Skeletal muscle tissue (tissue), 4 donors: ENCODE results near the gene TAF4. TPM values are rescaled to one million over a fixed set of nuclear protein-coding genes. Genes with fewer than 3 reads are reported as not detected.

Experiments
- H3K27ac ChIP-seq: one replicate; pipeline ENCODE4 v1.7.0; 2013; ENCODE audit warnings: mild to moderate bottlenecking, low read depth, low read length, inconsistent platforms
- H3K27me3 ChIP-seq, 3 donors: one replicate each; pipeline ENCODE4 v1.7.0; 2013; ENCODE audit warnings: low read length in 3 of 3; ENCODE audit not compliant: control insufficient read depth in 3 of 3, insufficient read depth in 3 of 3
- H3K36me3 ChIP-seq, 3 donors: one replicate each; pipeline ENCODE4 v1.7.0; 2013; ENCODE audit warnings: low read length in 3 of 3; ENCODE audit not compliant: control insufficient read depth in 3 of 3, insufficient read depth in 3 of 3
- H3K4me1 ChIP-seq, 3 donors: one replicate each; pipeline ENCODE4 v1.7.0; 2013; ENCODE audit warnings: low read length in 3 of 3, mild to moderate bottlenecking in 3 of 3; ENCODE audit not compliant: control insufficient read depth in 3 of 3, insufficient read depth in 3 of 3
- H3K4me3 ChIP-seq, 3 donors: one replicate each; pipeline ENCODE4 v1.7.0; 2013; ENCODE audit warnings: low read length in 3 of 3
- H3K9ac ChIP-seq, 3 donors: one replicate each; pipeline ENCODE4 v1.7.0; 2013; ENCODE audit warnings: low read length in 3 of 3, mild to moderate bottlenecking in 3 of 3, moderate library complexity in 2 of 3, low read depth in 1 of 3
- H3K9me3 ChIP-seq, 3 donors: one replicate each; pipeline ENCODE4 v1.7.0; 2013; ENCODE audit warnings: low read length in 3 of 3; ENCODE audit not compliant: control insufficient read depth in 3 of 3
- total RNA-seq: library from RNA; depleted of rRNA; stranded (reverse); fragments of >200 nt; gene quantifications from one replicate; pipeline ENCODE4 v1.2.3, GENCODE V29; 2014
- donor health status: Osteomylitis.

TAF4 gene
- total RNA-seq, 1 donor from 2014 or later: 4.2 TPM

DNA sequence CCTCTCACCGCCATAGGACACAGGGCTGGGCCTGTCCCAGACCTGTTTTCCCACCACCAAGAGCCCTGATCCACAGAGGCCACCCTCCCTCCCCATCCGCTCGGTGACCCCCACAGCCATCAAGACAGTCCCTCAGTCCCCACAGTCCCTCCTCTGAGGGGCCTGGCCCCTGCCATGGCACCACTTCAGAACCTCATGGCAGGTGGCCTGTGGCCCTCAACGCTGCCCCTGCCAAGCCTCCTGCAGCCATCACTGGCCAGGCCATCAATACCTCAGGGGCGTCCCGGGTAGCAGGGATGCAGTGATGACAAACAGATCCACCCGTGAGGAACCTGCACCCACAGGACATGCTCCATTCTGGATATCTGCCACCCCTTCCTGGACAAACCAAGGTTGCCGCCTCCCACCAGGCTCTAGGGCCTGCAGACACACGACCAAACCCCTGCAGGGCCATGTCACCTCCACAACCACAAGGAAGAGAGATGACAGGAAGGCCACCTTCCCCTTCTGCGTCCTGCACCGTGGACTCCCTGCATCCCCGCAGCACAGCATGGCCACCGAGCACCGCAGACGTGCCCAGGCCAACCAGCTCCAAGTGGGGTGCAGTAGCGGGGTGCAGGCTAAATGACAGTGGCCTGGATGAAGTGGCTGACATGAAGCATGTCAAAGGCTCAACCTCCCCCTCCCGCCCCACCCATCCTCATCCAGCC, 14.0 kb downstream of the TAF4 start:
- H3K4me1 ChIP-seq: peaks cover 6 to 32% (median 22%) of the 10 kb centered on the region in 3 donors
- H3K9me3 ChIP-seq: no peaks in the 10 kb centered on the region
- peaks cover 0 to 4% (median 0%) of the 10 kb centered on the region in 3 donors for H3K36me3 ChIP-seq
- no peak overlapping the region for H3K4me3 ChIP-seq
- H3K27me3 ChIP-seq: no peaks in the 10 kb centered on the region
- no peak overlapping the region for H3K27ac ChIP-seq
- no peak overlapping the region for H3K9ac ChIP-seq

DNA sequence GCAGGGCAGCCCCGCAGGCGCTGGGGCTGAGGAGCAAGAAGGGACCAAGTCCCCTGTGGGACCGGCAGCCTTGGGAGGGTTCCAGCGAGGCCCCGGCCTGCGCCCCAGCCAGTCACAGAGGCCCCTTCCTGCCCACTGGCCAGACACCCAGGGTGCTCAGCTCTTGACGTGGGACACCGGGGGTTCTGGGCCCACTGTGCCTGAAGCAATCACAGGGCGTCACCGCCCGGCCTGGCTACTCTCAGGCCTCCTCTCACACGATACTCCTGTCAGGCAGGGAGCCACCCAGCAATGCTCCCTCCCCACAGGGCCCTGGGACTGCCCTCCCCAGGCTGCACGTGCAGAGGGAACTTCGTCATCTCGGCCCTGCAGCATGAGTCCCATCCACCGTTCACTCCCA, 14.5 kb downstream of the TAF4 start:
- Histone ChIP-seq H3K27me3 (no peaks in the 10 kb centered on the region), H3K4me1 (peaks cover 6 to 32% (median 22%) of the 10 kb centered on the region in 3 donors), H3K36me3 (peaks cover 0 to 4% (median 0%) of the 10 kb centered on the region in 3 donors), H3K27ac (no peak overlapping the region), H3K4me3 (no peak overlapping the region), H3K9me3 (no peaks in the 10 kb centered on the region), H3K9ac (no peak overlapping the region)

- peaks cover 0 to 4% (median 0%) of the 10 kb centered on the region in 3 donors for H3K36me3 ChIP-seq
- H3K9ac ChIP-seq: no peak overlapping the region
- H3K27me3 ChIP-seq: no peaks in the 10 kb centered on the region
- peaks cover 6 to 32% (median 20%) of the 10 kb centered on the region in 3 donors for H3K4me1 ChIP-seq
- H3K27ac ChIP-seq: no peak overlapping the region
- no peaks in the 10 kb centered on the region for H3K9me3 ChIP-seq
- H3K4me3 ChIP-seq: no peak overlapping the region
These were observed 15.2 kb downstream of the TAF4 start for GRCh38 chr20:62050166-62051120.

GRCh38 chr20:62049342-62050165, 16.1 kb downstream of the TAF4 start:
- no peak overlapping the region for H3K9ac ChIP-seq
- H3K36me3 ChIP-seq: peaks cover 0 to 4% (median 0%) of the 10 kb centered on the region in 3 donors
- peaks cover 6 to 34% (median 22%) of the 10 kb centered on the region in 3 donors for H3K4me1 ChIP-seq
- no peak overlapping the region for H3K27ac ChIP-seq
- no peaks in the 10 kb centered on the region for H3K9me3 ChIP-seq
- H3K4me3 ChIP-seq: no peak overlapping the region
- no peaks in the 10 kb centered on the region for H3K27me3 ChIP-seq

DNA sequence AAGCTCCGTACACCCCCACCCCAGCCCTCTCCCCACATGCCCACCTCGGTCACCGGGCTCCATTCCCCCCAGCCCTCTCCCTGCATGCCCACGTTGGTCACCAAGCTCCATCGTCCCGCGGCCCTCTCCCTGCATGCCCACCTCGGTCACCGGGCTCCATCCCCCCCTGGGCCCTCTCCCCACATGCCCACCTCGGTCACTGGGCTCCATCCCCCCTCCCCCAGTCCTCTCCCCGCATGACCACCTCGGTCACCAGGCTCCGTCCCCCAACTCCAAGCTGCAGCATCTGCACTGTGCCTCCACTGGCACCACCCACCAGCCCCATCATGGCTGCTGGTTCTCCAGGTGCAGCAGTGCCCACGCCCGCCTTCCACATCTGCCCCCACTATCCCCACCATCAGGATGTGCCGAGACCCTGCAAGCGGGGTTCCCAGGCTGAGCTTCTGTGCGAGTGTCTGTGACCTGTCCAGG, 16.8 kb downstream of the TAF4 start:
- no peak overlapping the region for H3K9ac ChIP-seq
- H3K4me3 ChIP-seq: no peak overlapping the region
- no peaks in the 10 kb centered on the region for H3K27me3 ChIP-seq
- H3K4me1 ChIP-seq: peaks cover 6 to 35% (median 20%) of the 10 kb centered on the region in 3 donors
- H3K36me3 ChIP-seq: peaks cover 0 to 4% (median 0%) of the 10 kb centered on the region in 3 donors
- no peak overlapping the region for H3K27ac ChIP-seq
- H3K9me3 ChIP-seq: no peaks in the 10 kb centered on the region

DNA sequence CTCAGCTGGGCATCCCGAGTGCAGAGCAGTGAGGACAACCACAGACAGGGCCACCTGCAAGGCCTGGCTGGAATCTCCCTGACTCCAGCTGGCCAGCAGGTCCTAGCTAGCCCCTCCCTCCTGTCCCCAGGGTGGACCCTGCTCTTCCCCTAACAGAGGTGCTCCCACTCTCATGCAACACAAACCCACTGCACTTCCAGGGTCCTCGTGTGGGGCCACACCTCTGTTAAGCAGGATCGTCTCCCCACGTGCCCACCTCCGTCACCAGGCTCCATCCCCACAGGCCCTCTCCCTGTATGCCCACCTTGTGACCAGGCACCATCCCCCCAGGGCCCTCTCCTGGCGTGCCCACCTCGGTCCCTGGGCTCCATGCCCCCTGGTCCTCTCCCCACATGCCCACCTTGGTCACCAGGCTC, 17.3 kb downstream of the TAF4 start:
- Histone ChIP-seq H3K27me3 (no peaks in the 10 kb centered on the region), H3K9ac (no peak overlapping the region), H3K9me3 (no peaks in the 10 kb centered on the region), H3K36me3 (peaks cover 0 to 4% (median 0%) of the 10 kb centered on the region in 3 donors), H3K4me3 (no peak overlapping the region), H3K4me1 (peaks cover 6 to 37% (median 20%) of the 10 kb centered on the region in 3 donors), H3K27ac (no peak overlapping the region)

DNA sequence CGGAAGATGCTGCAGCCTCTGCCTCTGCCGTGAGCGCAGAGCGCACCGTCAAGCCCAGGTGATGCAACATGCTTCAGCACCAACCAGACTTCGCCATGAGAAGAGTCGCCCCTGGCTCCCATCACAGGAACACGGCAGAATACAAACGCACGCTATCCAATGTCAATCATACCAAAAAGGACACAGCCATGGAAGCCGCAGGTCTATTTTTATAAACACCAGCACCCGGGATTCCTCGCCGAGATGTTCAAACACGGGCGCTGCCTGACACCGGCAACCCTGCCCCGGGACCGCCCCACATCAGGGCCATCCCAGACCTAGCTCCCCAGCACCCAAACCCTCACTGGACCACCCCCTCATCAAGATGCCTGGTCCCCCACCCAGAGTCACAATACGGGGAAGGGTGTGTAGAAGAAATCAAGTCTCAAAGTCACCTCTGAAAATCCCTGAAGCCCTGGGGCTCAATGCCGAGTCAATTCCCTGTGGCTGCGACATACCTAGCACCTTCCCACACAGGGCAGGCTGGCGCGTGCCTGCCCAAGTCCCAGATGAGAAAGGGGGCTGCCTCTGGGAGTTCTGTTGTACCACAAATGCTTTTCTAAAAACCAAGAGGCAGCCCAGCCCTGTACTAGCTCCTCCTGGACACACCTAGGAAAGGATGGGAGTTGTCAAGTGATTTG, 17.9 kb downstream of the TAF4 start:
- Histone ChIP-seq H3K4me3 (no peak overlapping the region), H3K36me3 (peaks cover 0 to under 1% (median 0%) of the 10 kb centered on the region in 3 donors), H3K27ac (no peak overlapping the region), H3K27me3 (no peaks in the 10 kb centered on the region), H3K4me1 (peaks cover 6 to 38% (median 21%) of the 10 kb centered on the region in 3 donors), H3K9me3 (no peaks in the 10 kb centered on the region), H3K9ac (no peak overlapping the region)

- Histone ChIP-seq H3K27ac (no peak overlapping the region), H3K9ac (no peak overlapping the region), H3K9me3 (no peaks in the 10 kb centered on the region), H3K36me3 (peaks cover 0 to 2% (median 0%) of the 10 kb centered on the region in 3 donors), H3K4me3 (no peak overlapping the region), H3K27me3 (no peaks in the 10 kb centered on the region), H3K4me1 (peaks cover 6 to 33% (median 14%) of the 10 kb centered on the region in 3 donors)
These were observed 19.2 kb downstream of the TAF4 start for GRCh38 chr20:62046431-62046830.
